Transverse colon (tissue), 4 donors: ENCODE measurements around the gene RSU1.

Experiments
- EP300 ChIP-seq: sonication (generic); formaldehyde crosslinking; IDR thresholded peaks from one replicate; pipeline ENCODE4 v1.6.1; 2017; ENCODE audit warnings: antibody characterized with exemption, low read depth
- POLR2A ChIP-seq: fragments of 450-650 bp; IDR thresholded peaks from one replicate; pipeline ENCODE4 v1.6.1; 2016; ENCODE audit warnings: antibody characterized with exemption, mild to moderate bottlenecking, moderate library complexity
- POLR2AphosphoS5 ChIP-seq, 3 donors: sonication (generic); formaldehyde crosslinking; IDR thresholded peaks; one replicate each; pipeline ENCODE4 v1.6.1; 2016; ENCODE audit warnings: antibody characterized with exemption in 3 of 3
- TF ChIP-seq, protein P1 (sequence below), 5 experiments: fragments of 200-600 bp in 3 of 5; fragments of 450-650 bp in 2 of 5; sonication (generic) in 3 of 5; IDR thresholded peaks; 1 replicate in 2 of 5; 2 replicates in 3 of 5; pipeline ENCODE4 v1.5.1; 2016 to 2017; ENCODE audit warnings: antibody characterized with exemption in 5 of 5, inconsistent platforms in 3 of 5, mild to moderate bottlenecking in 2 of 5, moderate library complexity in 1 of 5

DNA sequence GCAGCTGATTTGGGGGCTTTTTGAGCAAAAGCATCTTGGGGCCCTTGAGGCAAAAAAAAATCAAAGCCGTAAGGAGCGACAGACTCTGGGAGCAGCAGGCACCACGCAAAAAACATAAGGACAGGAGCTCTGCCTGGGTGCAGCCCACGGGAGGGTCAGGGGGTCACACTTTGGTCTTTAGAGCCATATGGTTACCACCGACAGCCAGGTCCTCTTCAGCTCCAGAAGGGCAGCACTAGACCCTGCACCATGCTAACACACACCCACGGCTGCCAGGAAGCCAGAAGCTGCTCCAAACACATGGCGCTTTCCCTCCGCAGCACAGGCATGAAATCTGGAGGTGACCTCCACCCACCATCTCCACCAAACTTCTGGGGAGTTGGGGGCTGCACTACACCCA lies 47.1 kb downstream of the RSU1 start:
- TF ChIP-seq, protein P1, sequence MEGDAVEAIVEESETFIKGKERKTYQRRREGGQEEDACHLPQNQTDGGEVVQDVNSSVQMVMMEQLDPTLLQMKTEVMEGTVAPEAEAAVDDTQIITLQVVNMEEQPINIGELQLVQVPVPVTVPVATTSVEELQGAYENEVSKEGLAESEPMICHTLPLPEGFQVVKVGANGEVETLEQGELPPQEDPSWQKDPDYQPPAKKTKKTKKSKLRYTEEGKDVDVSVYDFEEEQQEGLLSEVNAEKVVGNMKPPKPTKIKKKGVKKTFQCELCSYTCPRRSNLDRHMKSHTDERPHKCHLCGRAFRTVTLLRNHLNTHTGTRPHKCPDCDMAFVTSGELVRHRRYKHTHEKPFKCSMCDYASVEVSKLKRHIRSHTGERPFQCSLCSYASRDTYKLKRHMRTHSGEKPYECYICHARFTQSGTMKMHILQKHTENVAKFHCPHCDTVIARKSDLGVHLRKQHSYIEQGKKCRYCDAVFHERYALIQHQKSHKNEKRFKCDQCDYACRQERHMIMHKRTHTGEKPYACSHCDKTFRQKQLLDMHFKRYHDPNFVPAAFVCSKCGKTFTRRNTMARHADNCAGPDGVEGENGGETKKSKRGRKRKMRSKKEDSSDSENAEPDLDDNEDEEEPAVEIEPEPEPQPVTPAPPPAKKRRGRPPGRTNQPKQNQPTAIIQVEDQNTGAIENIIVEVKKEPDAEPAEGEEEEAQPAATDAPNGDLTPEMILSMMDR (IDR thresholded peaks at IDR 0.05), result no peak
- TF ChIP-seq POLR2AphosphoS5 (IDR thresholded peaks at IDR 0.05) (no peak), POLR2A (no peak), EP300 (no peak)
